Suprapubic skin (tissue), 4 donors: ENCODE measurements around the gene EPN1.

Experiments
- CTCF ChIP-seq, 2 donors: fragments of 200-600 bp in 1 of 2; fragments of 450-650 bp in 1 of 2; sonication (generic) in 1 of 2; IDR thresholded peaks; one replicate each; pipeline ENCODE4 v1.5.1; 2016 to 2019; ENCODE audit warnings: antibody characterized with exemption in 2 of 2, mild to moderate bottlenecking in 1 of 2, moderate library complexity in 1 of 2
- POLR2A ChIP-seq, 2 donors: fragments of 450-650 bp; IDR thresholded peaks; one replicate each; pipeline ENCODE4 v1.6.1; 2017; ENCODE audit warnings: antibody characterized with exemption in 2 of 2, mild to moderate bottlenecking in 2 of 2, moderate library complexity in 2 of 2
- POLR2AphosphoS5 ChIP-seq, 3 donors: sonication (generic); formaldehyde crosslinking; IDR thresholded peaks; one replicate each; pipeline ENCODE4 v1.6.1; 2017; ENCODE audit warnings: antibody characterized with exemption in 3 of 3

GRCh38 chr19:55674841-55675660, at the start of gene EPN1:
- TF ChIP-seq CTCF (IDR thresholded peaks at IDR 0.05) (no peak), POLR2A (IDR thresholded peaks at IDR 0.05) (peak in 1 of 2 donors; percentile 32), POLR2AphosphoS5 (IDR thresholded peaks at IDR 0.05) (peak; percentile 5 to 88 (median 88))
